ENCODE data around the gene ADCY4. TPM values are rescaled to one million over a fixed set of nuclear protein-coding genes. Genes with fewer than 3 reads are reported as not detected.

ADCY4 gene
- total RNA-seq, 2 experiments from 2014 or later = 1.4 to 1.8 TPM

DNA sequence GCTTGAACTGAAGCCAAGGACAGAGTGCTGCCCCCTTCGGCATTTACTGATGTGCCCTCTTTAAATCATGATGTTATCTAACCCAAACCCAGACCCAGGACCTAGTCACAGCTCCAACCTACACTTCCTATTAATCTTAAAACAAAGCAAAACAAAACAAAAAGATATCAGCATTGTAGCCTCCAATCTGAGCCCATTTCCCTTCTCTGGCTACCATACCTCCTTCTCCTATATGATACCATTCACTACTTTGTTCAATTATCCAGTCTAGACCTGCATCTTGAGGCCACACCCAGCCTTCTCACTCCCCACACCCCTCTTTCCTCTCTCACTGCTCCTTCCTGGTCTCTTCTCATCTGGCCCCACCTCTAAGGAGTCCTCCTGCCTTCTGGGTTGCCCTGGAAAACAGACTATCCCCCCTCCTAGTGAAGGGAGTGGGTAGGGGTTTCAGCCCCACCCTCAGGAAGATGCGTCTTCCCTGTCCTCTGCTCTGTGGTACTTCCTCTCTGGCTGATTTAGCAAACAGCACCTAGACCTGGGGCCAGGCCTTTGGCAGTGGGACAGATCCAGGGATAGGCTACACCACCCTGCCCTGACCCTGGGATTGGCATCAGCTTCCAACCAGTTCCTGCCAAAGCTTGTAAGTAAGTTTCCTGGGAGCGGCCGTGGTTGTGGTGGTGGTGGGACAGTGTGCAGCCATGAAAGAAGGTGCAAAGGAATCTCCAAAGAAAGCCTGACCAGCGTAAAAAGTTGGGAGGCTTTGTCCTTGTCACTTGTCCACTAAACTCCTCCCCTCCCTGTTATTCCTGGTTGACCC, 20.3 kb downstream of the ADCY4 start:
- Mint-ChIP-seq H3K9me3 (ENCODE audit: low read depth) (no peaks in the 10 kb centered on the region), H3K27me3 (no peaks in the 10 kb centered on the region), H3K4me1 (peaks cover 59% of the 10 kb centered on the region), H3K27ac (no peak overlapping the region), H3K36me3 (ENCODE audit: low read depth) (peaks cover 8% of the 10 kb centered on the region), H3K4me3 (no peak overlapping the region)
- ChIA-PET CTCF (interaction anchor here (0.7 to 10.7 kb wide), 7 partner anchors 16 to 381 kb away, joined by 3 to 120 read pairs (median 5); partner anchors contain the start of genes DHRS1 and NOP9), POLR2A (no interaction called here)
- intact Hi-C loops (cut with DNase I, micrococcal nuclease) = no loop called here
- no peak for DNase-seq
- no peak for ATAC-seq

DNA sequence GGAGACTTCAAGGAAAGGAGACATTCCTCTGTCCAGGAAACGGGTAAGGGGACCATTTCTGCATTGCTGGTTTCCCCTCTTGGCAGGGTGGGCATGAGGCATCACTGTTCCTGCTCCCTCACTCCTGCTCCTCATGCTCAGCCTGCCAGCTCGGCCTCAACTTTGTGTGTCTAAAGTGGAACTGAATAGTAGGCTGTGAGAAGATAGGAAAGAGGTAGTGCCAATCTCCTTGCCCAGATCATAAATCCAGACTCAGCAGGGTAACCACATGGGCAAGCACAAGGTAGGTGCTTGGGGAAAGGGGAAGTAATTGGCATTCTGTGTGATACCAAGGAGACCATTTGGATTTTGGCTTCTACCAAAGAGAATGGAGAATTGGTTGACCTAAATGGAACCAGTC, 21.0 kb downstream of the ADCY4 start:
- intact Hi-C loops (cut with DNase I, micrococcal nuclease) = no loop called here
- Mint-ChIP-seq H3K27me3 (no peaks in the 10 kb centered on the region), H3K4me3 (no peak overlapping the region), H3K27ac (no peak overlapping the region), H3K4me1 (peaks cover 64% of the 10 kb centered on the region), H3K36me3 (ENCODE audit: low read depth) (peaks cover 13% of the 10 kb centered on the region), H3K9me3 (ENCODE audit: low read depth) (no peaks in the 10 kb centered on the region)
- ATAC-seq (no peak), DNase-seq (no peak)
- ChIA-PET POLR2A (no interaction called here), CTCF (interaction anchor here (0.7 to 10.7 kb wide), 9 partner anchors 16 to 380 kb away, joined by 3 to 120 read pairs (median 4); partner anchors contain the start of genes DHRS1 and NOP9)

DNA sequence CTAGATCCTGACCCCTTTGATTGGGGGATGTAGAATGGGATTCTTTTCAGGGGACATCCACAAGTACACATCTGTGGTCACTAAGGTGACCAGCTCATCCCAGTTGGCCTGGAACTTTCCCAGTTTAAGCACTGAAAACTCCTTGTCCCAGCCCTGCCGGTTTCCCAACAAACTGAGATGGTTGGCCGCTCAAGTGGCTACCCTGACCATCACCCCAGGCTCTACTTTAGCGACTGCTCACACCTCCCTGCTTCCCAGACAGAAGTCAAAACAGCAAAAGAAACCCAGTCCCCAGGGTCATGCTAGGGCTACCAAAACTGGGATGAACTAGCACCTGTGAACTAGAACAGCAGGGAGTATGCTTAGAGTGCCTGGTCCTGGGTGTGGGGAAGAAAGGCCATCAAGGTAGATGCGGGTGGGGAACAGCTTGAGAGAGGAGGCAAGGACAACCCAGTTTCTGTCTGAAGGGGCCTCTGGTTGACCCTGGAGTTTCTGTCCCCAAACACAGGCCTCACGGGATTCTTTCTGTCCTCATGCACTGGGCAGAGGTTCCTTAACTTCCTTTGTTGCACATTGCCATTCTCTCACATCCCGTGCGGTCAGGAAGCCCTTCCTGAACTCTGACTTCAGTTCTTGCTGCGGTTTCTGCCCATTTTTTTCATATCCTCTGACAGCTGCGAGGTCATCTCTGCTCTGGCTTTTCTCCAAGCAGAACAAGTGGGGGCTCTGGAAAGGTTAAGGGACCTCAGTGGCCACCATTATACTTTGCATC, 21.9 kb downstream of the ADCY4 start:
- intact Hi-C loops (cut with DNase I, micrococcal nuclease) = no loop called here
- DNase-seq = peak; percentile 47
- Mint-ChIP-seq H3K9me3 (ENCODE audit: low read depth) (no peaks in the 10 kb centered on the region), H3K4me3 (peak overlapping the region; percentile 1), H3K4me1 (peaks cover 70% of the 10 kb centered on the region), H3K27me3 (no peaks in the 10 kb centered on the region), H3K36me3 (ENCODE audit: low read depth) (peaks cover 19% of the 10 kb centered on the region), H3K27ac (peak overlapping the region; percentile 15)
- no peak for ATAC-seq
- ChIA-PET POLR2A (no interaction called here), CTCF (interaction anchor here (1.1 to 16.5 kb wide), 10 partner anchors 15 to 128 kb away, joined by 3 to 430 read pairs (median 8); partner anchors contain the start of genes CHMP4A, DHRS1, GMPR2 and MDP1)

DNA sequence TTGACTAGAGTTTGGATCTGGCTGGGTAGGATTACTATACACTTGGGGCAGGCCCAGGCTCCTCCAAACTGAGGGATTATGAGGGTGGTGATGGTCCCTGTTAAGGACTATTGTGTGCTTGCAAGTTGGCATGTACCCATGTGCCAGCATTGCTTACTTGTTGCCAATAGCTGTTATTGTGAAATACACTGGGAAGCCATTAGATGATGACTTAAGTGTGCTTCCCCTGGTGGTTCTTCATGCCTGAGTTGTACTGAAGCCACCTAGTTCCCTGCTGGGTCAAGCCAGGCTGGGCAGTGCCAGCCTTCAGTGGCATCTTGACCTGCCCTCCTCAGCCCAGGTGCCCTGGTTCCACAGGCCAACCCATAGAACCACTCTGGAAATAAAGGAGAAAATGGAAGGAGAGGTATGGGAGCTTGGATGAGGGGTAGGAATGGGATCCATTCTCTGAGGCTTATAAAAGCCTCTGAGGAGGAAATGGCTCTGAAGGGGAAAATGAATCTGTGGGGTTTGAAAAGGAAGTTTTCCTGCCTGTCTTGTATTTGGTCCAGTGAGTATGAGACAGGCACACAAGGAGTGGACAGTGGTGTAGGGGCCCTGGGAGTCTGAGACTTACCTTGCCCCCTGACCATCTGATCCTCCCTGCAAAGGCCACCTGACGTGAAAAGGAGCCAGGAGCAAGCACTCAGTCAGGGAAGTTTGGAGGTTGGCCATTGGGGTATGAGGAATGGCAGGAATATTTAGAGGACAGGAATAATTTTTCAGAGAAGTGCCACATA, 22.8 kb downstream of the ADCY4 start:
- peak overlapping the region; percentile 77 for H3K27ac Mint-ChIP-seq
- ATAC-seq = no peak
- ChIA-PET POLR2A (interaction anchor here (1.4 kb wide), 1 partner anchor 41 kb away, joined by 3 read pairs; the partner anchor contains the start of gene RABGGTA), CTCF (interaction anchor here (1.4 to 16.5 kb wide), 5 partner anchors 14 to 120 kb away, joined by 8 to 430 read pairs (median 44); partner anchors contain the start of genes CHMP4A, DHRS1, GMPR2 and MDP1)
- H3K4me1 Mint-ChIP-seq = peaks cover 65% of the 10 kb centered on the region
- peak overlapping the region; percentile 70 for H3K4me3 Mint-ChIP-seq
- H3K9me3 Mint-ChIP-seq (ENCODE audit: low read depth) = no peaks in the 10 kb centered on the region
- no peak for DNase-seq
- intact Hi-C loops (cut with DNase I, micrococcal nuclease) = loop anchor here (1.0 to 2.0 kb wide), 3 partner anchors 15 to 119 kb away; no protein-coding TSS in a partner anchor
- no peaks in the 10 kb centered on the region for H3K27me3 Mint-ChIP-seq
- H3K36me3 Mint-ChIP-seq (ENCODE audit: low read depth) = peaks cover 25% of the 10 kb centered on the region

DNA sequence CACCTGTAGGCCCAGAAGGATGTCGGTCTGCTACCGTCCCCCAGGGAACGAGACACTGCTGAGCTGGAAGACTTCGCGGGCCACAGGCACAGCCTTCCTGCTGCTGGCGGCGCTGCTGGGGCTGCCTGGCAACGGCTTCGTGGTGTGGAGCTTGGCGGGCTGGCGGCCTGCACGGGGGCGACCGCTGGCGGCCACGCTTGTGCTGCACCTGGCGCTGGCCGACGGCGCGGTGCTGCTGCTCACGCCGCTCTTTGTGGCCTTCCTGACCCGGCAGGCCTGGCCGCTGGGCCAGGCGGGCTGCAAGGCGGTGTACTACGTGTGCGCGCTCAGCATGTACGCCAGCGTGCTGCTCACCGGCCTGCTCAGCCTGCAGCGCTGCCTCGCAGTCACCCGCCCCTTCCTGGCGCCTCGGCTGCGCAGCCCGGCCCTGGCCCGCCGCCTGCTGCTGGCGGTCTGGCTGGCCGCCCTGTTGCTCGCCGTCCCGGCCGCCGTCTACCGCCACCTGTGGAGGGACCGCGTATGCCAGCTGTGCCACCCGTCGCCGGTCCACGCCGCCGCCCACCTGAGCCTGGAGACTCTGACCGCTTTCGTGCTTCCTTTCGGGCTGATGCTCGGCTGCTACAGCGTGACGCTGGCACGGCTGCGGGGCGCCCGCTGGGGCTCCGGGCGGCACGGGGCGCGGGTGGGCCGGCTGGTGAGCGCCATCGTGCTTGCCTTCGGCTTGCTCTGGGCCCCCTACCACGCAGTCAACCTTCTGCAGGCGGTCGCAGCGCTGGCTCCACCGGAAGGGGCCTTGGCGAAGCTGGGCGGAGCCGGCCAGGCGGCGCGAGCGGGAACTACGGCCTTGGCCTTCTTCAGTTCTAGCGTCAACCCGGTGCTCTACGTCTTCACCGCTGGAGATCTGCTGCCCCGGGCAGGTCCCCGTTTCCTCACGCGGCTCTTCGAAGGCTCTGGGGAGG, 23.9 kb downstream of the ADCY4 start, which contains the start of gene LTB4R:
TSS of gene LTB4R (plus strand) at position 857 of the 959 bp plus-strand sequence. CDS start 4,150 bp downstream, outside the sequence.
- POLR2A ChIA-PET = interaction anchor here (0.6 to 1.4 kb wide), 4 partner anchors 11 to 102 kb away, joined by 3 to 6 read pairs (median 4); partner anchors contain the start of genes DHRS1, NOP9 and RABGGTA

DNA sequence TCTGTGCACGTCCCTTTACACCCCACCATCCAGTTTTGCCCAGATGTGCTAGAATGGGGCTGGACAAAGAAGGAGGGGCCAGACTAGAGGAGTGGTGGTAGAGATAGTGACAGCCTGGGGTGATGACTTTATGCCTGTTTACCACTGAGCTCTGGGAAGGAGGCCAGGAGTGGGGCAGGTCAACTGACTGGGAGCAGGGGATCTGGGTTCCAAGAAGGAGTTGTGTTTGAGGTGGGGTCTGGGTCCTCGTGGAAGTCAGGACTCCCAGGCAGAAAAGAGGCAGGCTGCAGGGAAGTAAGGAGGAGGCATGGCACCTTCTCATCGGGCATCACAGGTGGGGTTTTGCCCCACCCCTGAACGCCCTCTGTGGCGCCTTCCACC, 24.6 kb downstream of the ADCY4 start:
- ChIA-PET CTCF (interaction anchor here (0.6 to 16.5 kb wide), 18 partner anchors 10 to 202 kb away, joined by 3 to 430 read pairs (median 4); partner anchors contain the start of genes CHMP4A, DHRS1, GMPR2 and MDP1), POLR2A (interaction anchor here (0.6 to 1.3 kb wide), 4 partner anchors 10 to 101 kb away, joined by 3 to 6 read pairs (median 4); partner anchors contain the start of genes CHMP4A, DHRS1 and NOP9)
- Mint-ChIP-seq H3K36me3 (ENCODE audit: low read depth) (peaks cover 36% of the 10 kb centered on the region), H3K27me3 (no peaks in the 10 kb centered on the region), H3K4me1 (peaks cover 61% of the 10 kb centered on the region), H3K27ac (peak overlapping the region; percentile 30), H3K9me3 (ENCODE audit: low read depth) (no peaks in the 10 kb centered on the region), H3K4me3 (peak overlapping the region; percentile 70)
- ATAC-seq (no peak), DNase-seq (no peak)
- intact Hi-C loops (cut with DNase I, micrococcal nuclease) = loop anchor here in 1 of 2 experiments (2.0 kb wide), 1 partner anchor 13 kb away; no protein-coding TSS in a partner anchor

More for the DNA sequence above, 23.9 kb downstream of the ADCY4 start, which contains the start of gene LTB4R:
- ATAC-seq = peak; percentile 83
- Mint-ChIP-seq H3K36me3 (ENCODE audit: low read depth) (peaks cover 32% of the 10 kb centered on the region), H3K9me3 (ENCODE audit: low read depth) (no peaks in the 10 kb centered on the region), H3K4me3 (peak within 1 kb of the TSS; percentile 70), H3K4me1 (peaks cover 61% of the 10 kb centered on the region), H3K27me3 (no peaks in the 10 kb centered on the region), H3K27ac (peak within 1 kb of the TSS; percentile 77)
- CTCF ChIA-PET = interaction anchor here (0.6 to 16.5 kb wide), 16 partner anchors 9 to 202 kb away, joined by 3 to 430 read pairs (median 6); partner anchors contain the start of genes CHMP4A, DHRS1, GMPR2 and MDP1
- intact Hi-C loops (cut with DNase I, micrococcal nuclease) = loop anchor here (1.0 to 2.0 kb wide), 3 partner anchors 14 to 120 kb away; no protein-coding TSS in a partner anchor
- DNase-seq = peak; percentile 81

DNA sequence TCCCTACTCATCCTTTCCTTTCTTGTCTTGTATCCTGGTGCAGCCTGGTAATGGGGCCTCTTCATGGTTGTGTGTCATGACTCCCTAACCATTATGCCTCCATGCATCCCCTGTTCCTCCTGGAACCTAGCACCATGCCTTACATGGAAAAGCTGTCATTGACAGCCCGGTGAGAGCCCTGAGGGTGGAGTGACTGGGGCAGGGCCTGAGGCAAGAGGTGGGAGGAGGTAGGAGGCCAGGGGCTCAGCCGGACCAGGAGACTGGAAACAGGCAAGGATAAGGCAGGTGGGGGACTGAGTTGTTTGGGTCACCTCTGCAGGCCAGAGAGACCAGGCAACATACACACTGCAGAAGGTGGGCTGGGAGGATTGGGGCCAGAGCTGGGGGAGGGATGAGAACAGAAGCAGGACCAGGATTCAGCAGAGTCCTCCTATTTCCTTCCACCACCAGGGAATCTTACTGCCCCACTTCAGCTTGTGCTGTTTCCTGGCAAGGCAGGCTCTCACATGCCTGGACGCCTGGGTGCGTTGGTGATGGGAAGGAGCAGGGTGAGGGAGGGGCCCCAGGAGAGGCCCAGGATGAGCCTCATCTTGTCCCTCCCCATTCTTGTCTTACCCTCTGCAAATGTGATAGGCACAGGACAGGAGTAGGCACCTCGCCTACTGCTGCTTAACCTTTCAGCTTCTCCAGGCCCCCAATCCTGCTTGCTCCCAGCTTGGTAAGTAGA, 25.2 kb downstream of the ADCY4 start, which contains the start of gene LTB4R2:
TSS of gene LTB4R2 (plus strand) at position 603 of the 727 bp plus-strand sequence. CDS start 525 bp downstream, outside the sequence.
- Mint-ChIP-seq H3K4me3 (peak within 1 kb of the TSS; percentile 70), H3K4me1 (peaks cover 57% of the 10 kb centered on the region), H3K27ac (peak within 1 kb of the TSS; percentile 30), H3K36me3 (ENCODE audit: low read depth) (peaks cover 42% of the 10 kb centered on the region), H3K27me3 (no peaks in the 10 kb centered on the region), H3K9me3 (ENCODE audit: low read depth) (no peaks in the 10 kb centered on the region)
- intact Hi-C loops (cut with DNase I, micrococcal nuclease) = loop anchor here in 1 of 2 experiments (2.0 kb wide), 1 partner anchor 13 kb away; no protein-coding TSS in a partner anchor
- ChIA-PET CTCF (interaction anchor here (0.6 to 16.5 kb wide), 22 partner anchors 10 to 201 kb away, joined by 3 to 430 read pairs (median 4); partner anchors contain the start of genes CHMP4A, DHRS1, GMPR2 and MDP1), POLR2A (interaction anchor here (0.8 to 1.3 kb wide), 3 partner anchors 10 to 96 kb away, joined by 3 to 5 read pairs (median 4); partner anchors contain the start of genes CHMP4A, DHRS1 and NOP9)
- DNase-seq = no peak
- ATAC-seq = no peak

DNA sequence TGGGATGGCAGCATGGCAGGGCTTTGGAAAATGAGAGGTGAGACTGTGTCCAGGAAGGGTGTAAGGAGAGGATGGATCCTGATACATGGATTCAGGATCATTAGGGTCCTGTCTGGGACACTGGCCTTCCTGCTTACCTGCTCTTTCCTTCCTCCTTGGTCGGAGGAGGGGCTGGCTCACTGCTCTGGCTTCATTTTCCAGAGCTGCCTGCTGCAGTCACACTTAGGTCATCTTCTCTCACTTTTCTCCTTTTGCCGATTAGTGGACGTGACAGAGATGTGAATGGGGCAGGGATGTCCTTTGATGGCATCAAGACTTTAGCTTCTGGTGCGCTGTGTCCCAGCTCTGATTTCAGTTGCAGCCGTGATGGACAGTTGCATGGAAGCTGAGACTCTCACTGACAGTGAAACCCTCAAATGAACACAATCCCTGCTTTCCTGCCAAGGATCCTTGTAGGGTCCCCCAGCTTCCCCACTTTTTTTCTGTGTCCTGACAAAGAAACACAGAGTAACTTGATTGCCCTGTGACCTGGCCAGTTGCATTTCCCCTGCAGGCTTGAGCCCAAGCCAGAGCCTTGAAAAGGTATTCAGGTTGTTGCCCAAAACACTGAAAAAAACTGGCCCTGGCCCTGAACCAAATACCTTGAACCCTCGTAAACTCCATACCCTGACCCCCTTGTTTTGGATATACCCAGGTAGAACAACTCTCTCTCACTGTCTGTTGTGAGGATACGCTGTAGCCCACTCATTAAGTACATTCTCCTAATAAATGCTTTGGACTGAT, 26.3 kb downstream of the ADCY4 start:
- no peak overlapping the region for H3K27ac Mint-ChIP-seq
- no peak for DNase-seq
- no peaks in the 10 kb centered on the region for H3K9me3 Mint-ChIP-seq (ENCODE audit: low read depth)
- no peak for ATAC-seq
- intact Hi-C loops (cut with DNase I, micrococcal nuclease) = loop anchor here in 1 of 2 experiments (1.0 kb wide), 2 partner anchors 37 to 92 kb away; partner anchors contain the start of genes MDP1 and RABGGTA
- CTCF ChIA-PET = interaction anchor here (0.5 to 16.5 kb wide), 49 partner anchors 8 to 636 kb away, joined by 3 to 430 read pairs (median 5); partner anchors contain the start of genes CHMP4A, DCAF11, DHRS1 and EMC9
- POLR2A ChIA-PET = interaction anchor here (0.7 to 1.7 kb wide), 3 partner anchors 37 to 194 kb away, joined by 3 to 6 read pairs (median 5); partner anchors contain the start of genes DCAF11, NRL, RABGGTA and TINF2
- peaks cover 45% of the 10 kb centered on the region for H3K4me1 Mint-ChIP-seq
- H3K4me3 Mint-ChIP-seq = no peak overlapping the region
- peaks cover 53% of the 10 kb centered on the region for H3K36me3 Mint-ChIP-seq (ENCODE audit: low read depth)
- H3K27me3 Mint-ChIP-seq = no peaks in the 10 kb centered on the region
